ENCODE measurements around the gene HNRNPA0. TPM values are rescaled to one million over a fixed set of nuclear protein-coding genes. Genes with fewer than 3 reads are reported as not detected.

HNRNPA0 gene
- polyA plus RNA-seq, 1 donor (not counting 4 experiments of a cell fraction or from before 2014, with no cell fraction given) = 11.4 TPM

- no peak overlapping the region for H3K4me3 ChIP-seq (ENCODE audit: control insufficient read depth in 2 of 3, extremely low read depth in 1 of 3, insufficient read depth in 2 of 3, low read depth in 1 of 3, low read length in 3 of 3)
- no peaks in the 10 kb centered on the region for H3K36me3 ChIP-seq (ENCODE audit: control insufficient read depth in 2 of 2, extremely low read depth in 1 of 2, insufficient read depth in 2 of 2, low read length in 2 of 2)
- H3K27me3 ChIP-seq (ENCODE audit: control insufficient read depth, extremely low read depth, insufficient read depth, low read length) = no peaks in the 10 kb centered on the region
- H3K9me1 ChIP-seq (ENCODE audit: control insufficient read depth, extremely low read depth, insufficient read depth, low read length) = no peaks in the 10 kb centered on the region
- DNase-seq (ENCODE audit: low read depth, low spot score) (no peak), FAIRE-seq (no peak)
- dilution Hi-C loops (cut with MboI; ENCODE audit: extremely low pct_ligation_motif_present, low sequenced_read_pairs) = no loop called here
- H2AFZ ChIP-seq (ENCODE audit: control insufficient read depth, low read length) = no peak overlapping the region
- H3K79me2 ChIP-seq (ENCODE audit: control insufficient read depth, insufficient read depth, low read length) = no peaks in the 10 kb centered on the region
- H3K9ac ChIP-seq (ENCODE audit: control insufficient read depth, extremely low read depth, insufficient read depth, low read length) = no peak overlapping the region
- H3K4me1 ChIP-seq (ENCODE audit: control insufficient read depth, extremely low read depth, insufficient read depth, low read length) = no peaks in the 10 kb centered on the region
- no peaks in the 10 kb centered on the region for H4K20me1 ChIP-seq (ENCODE audit: control insufficient read depth, extremely low read depth, insufficient read depth, low read length)
- no peak overlapping the region for H3K27ac ChIP-seq (ENCODE audit: control insufficient read depth, insufficient read depth, low read length)
- TF ChIP-seq EZH2 (IDR thresholded peaks at IDR 0.05; ENCODE audit: low read length) (no peak), CTCF (optimal IDR thresholded peaks at IDR 0.05 in 1 of 3, IDR thresholded peaks at IDR 0.05 in 1 of 3, conservative IDR thresholded peaks at IDR 0.05 in 1 of 3; ENCODE audit: extremely low read depth in 1 of 3, insufficient read depth in 2 of 3, low read length in 3 of 3) (no peak)
- no peak overlapping the region for H3K4me2 ChIP-seq (ENCODE audit: control insufficient read depth, extremely low read depth, insufficient read depth, low read depth, low read length)
- H3K9me3 ChIP-seq (ENCODE audit: control insufficient read depth, low read depth, low read length) = no peaks in the 10 kb centered on the region
These were observed 37.8 kb downstream of the HNRNPA0 start for GRCh38 chr5:137716337-137716736.

- no peaks in the 10 kb centered on the region for H3K79me2 ChIP-seq (ENCODE audit: control insufficient read depth, insufficient read depth, low read length)
- DNase-seq (ENCODE audit: low read depth, low spot score) (no peak), FAIRE-seq (no peak)
- no peak overlapping the region for H3K9ac ChIP-seq (ENCODE audit: control insufficient read depth, extremely low read depth, insufficient read depth, low read length)
- H3K36me3 ChIP-seq (ENCODE audit: control insufficient read depth in 2 of 2, extremely low read depth in 1 of 2, insufficient read depth in 2 of 2, low read length in 2 of 2) = no peaks in the 10 kb centered on the region
- no peaks in the 10 kb centered on the region for H3K27me3 ChIP-seq (ENCODE audit: control insufficient read depth, extremely low read depth, insufficient read depth, low read length)
- H4K20me1 ChIP-seq (ENCODE audit: control insufficient read depth, extremely low read depth, insufficient read depth, low read length) = no peaks in the 10 kb centered on the region
- no peak overlapping the region for H3K4me3 ChIP-seq (ENCODE audit: control insufficient read depth in 2 of 3, extremely low read depth in 1 of 3, insufficient read depth in 2 of 3, low read depth in 1 of 3, low read length in 3 of 3)
- no peak overlapping the region for H3K27ac ChIP-seq (ENCODE audit: control insufficient read depth, insufficient read depth, low read length)
- H3K4me2 ChIP-seq (ENCODE audit: control insufficient read depth, extremely low read depth, insufficient read depth, low read depth, low read length) = no peak overlapping the region
- no peaks in the 10 kb centered on the region for H3K9me3 ChIP-seq (ENCODE audit: control insufficient read depth, low read depth, low read length)
- H2AFZ ChIP-seq (ENCODE audit: control insufficient read depth, low read length) = no peak overlapping the region
- no peaks in the 10 kb centered on the region for H3K4me1 ChIP-seq (ENCODE audit: control insufficient read depth, extremely low read depth, insufficient read depth, low read length)
- TF ChIP-seq EZH2 (IDR thresholded peaks at IDR 0.05; ENCODE audit: low read length) (no peak), CTCF (optimal IDR thresholded peaks at IDR 0.05 in 1 of 3, IDR thresholded peaks at IDR 0.05 in 1 of 3, conservative IDR thresholded peaks at IDR 0.05 in 1 of 3; ENCODE audit: extremely low read depth in 1 of 3, insufficient read depth in 2 of 3, low read length in 3 of 3) (no peak)
- dilution Hi-C loops (cut with MboI; ENCODE audit: extremely low pct_ligation_motif_present, low sequenced_read_pairs) = no loop called here
- no peaks in the 10 kb centered on the region for H3K9me1 ChIP-seq (ENCODE audit: control insufficient read depth, extremely low read depth, insufficient read depth, low read length)
These were observed 38.7 kb downstream of the HNRNPA0 start for GRCh38 chr5:137715456-137715855.

Measured in keratinocyte (primary cell).